Kasumi-1 (cell line): ENCODE measurements around the gene KRTAP23-1.

ENCODE experiments used
- DNase-seq, 2 experiments: peaks; one replicate each; lab custom pipeline; 2025; lab: John Stamatoyannopoulos, UW

KRTAP23-1 gene

GRCh38 chr21:30348506-30348905 lies at the start of gene KRTAP23-1:
KRTAP23-1 (minus strand) TSS chr21:30348606; CDS start chr21:30348606, 0 bp downstream.
- no peak for DNase-seq

GRCh38 chr21:30395731-30396130 lies 47.3 kb upstream of the KRTAP23-1 start, which contains the start of gene KRTAP13-1:
KRTAP13-1 (plus strand) TSS chr21:30396031; CDS start chr21:30396087, 56 bp downstream.
- DNase-seq = no peak

DNA sequence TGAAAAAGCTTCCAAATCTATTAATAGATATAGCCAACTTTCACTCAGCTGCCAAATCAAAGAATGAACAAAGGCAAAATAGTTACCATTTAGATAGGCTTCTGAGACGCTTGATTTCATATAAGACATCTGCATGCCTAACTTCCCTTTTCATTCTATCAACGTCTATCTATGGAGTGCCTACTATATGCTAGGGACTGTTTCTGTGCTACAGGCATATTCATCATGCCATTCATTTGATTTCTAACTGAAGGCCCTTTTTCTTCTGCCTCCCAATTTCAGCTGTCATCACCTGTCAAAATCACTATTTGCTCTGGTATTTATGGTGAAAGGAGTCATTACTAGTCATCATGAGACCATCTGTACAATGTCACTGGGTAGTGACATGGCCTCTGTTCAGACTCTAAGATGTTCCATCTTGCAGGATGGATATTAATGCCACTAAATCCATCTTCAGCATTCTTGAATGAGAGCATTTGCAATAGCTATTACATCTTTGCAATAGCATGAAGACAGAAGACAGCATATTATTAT lies 43.2 kb upstream of the KRTAP23-1 start:
- DNase-seq = no peak

DNA sequence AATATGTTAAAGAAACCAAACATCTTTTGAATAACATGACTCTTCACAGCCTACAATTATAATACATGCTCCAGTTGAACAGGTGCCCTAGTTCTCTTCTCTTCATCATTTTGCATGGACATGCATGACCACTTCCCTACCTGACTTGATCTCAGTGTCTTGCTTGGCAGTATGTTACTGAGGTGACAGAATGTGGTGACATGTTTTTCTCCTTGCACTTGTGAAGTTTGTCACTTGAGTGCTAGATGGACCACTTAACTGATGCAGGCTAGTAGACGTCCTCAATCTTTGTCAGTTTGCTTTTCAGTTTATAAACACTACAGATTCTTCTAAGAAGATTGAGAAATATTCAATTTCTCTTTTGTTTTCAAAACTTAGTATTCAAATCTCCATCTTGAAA lies 33.8 kb upstream of the KRTAP23-1 start:
- DNase-seq = no peak

DNA sequence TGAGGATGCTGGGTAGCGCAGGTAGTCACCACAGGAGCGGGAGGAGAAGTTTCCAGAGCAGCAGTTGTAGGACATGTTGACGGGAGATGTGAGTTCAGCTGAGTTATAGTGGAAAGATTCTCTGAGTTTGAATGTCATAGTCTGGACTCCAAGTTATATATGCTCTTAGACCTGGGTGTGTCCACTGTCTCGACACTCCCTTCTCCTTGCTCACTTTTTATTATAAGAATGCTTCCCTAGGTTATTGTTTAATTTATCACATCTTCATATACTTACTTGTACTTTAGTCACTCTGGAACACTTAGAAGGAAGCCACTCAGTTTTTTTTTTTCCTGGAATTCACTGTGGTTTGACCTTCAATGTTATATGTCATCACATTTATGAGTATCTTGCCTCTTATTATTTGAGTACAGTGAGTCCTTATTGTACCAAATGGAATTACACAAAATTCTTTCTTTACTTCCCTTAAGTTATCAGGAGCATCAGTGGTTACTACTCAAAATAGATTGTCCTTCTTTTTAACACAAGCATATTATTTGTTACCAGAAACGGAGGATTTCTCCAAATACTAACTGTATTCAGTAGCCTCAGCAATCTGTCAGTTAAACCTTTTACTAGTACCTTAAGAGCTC lies 23.8 kb upstream of the KRTAP23-1 start, which contains the start of gene KRTAP13-2:
TSS of gene KRTAP13-2 (minus strand) at position 133 of the 632 bp plus-strand sequence. CDS start at position 75, 58 bp downstream.
- DNase-seq = no peak

DNA sequence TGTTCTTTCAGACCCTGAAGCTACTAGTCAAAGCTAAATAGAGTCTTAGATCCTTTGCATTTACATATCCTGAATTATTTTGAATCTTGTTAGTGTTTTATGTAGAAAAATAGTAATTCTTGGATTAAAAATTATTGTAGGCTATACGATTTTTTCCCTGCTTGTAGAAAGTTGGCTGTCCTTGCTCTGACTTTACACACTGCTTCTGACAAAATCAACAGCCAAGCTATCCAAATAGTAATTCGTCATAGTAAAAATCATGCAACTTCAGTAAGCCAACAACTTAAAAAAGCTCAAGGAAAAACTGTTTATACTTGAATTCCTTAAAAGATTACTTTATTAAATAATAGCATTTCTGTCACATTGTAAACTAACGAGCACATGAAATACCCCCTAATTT lies 7.5 kb upstream of the KRTAP23-1 start:
- no peak for DNase-seq

DNA sequence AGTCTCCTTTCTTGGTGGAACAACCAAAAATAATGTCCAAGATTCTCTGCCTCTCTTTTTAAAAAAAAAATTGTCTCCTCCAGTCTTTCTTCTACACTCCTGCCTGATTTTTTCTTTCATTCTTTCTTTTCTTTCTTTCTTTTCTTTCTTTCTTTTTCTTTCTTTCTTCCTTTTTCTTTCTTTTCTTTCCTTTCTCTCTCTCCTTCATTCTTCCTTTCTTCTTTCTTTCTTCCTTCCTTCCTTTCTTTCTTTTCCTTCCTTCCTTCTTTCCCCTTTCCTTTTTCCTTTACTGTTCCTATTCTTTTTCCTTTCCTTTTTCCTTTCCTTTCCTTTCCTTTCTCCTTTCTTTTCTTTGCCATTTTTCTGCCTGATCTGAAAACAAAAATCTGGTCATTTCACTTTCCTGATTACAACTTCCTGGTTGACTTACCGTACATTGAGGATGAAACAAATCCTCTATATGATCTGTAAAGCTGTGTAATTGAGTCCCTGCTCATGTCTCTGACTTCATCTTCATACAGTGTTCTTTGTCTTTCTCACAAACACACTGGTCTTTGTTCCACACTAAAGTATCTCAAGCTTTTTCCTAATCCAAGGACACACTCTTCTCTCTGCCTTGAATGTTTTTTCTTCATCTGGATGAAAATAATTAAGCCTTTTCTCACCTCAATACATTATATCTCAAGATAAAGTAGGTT lies 6.1 kb upstream of the KRTAP23-1 start:
- DNase-seq = no peak

- no peak for DNase-seq
Observed at GRCh38 chr21:30351534-30351933, 3.1 kb upstream of the KRTAP23-1 start.

- no peak for DNase-seq
Observed at GRCh38 chr21:30349572-30349971, 1.2 kb upstream of the KRTAP23-1 start.

DNA sequence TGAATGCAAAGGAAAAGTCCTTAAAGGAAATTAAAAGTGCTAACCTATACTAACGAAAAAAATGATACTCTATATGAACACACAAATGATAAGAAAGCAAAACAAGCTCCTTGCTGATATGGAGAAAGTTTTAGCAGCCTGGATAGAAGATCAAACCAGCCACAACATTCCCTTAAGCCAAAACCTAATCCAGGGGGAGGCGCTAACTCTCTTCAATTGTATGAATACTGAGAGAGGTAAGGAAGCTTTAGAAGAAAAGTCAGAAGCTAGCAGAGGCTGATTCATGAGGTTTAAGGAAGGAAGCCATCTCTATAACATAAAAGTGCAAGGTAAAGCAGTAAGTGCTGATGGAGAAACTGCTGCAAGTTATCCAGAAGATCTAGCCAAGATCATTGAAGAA lies 3.4 kb downstream of the KRTAP23-1 start:
- no peak for DNase-seq

- DNase-seq = peak in 1 of 2 experiments; percentile 33
Observed at GRCh38 chr21:30340714-30341573, 7.5 kb downstream of the KRTAP23-1 start.

GRCh38 chr21:30338717-30339116 lies 9.7 kb downstream of the KRTAP23-1 start:
- DNase-seq = no peak

DNA sequence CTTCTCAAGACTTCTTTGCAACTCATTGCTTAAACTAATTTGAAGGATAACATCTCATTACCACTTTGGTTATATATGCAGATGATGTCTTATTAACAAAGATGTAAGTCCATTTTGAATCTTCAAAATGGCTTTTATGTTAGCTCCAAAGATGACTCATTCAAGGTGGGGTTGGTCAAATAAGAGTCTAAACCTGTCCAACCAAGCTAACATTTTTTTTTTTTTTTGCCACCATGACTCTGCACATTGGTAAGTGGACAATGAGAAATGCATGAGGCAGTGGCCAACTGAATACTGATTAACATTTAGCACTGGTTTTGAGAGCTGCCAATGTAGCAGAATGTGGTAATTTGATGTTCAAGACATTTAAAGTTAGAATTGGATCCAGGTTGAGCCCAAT lies 10.6 kb downstream of the KRTAP23-1 start:
- DNase-seq = no peak

DNA sequence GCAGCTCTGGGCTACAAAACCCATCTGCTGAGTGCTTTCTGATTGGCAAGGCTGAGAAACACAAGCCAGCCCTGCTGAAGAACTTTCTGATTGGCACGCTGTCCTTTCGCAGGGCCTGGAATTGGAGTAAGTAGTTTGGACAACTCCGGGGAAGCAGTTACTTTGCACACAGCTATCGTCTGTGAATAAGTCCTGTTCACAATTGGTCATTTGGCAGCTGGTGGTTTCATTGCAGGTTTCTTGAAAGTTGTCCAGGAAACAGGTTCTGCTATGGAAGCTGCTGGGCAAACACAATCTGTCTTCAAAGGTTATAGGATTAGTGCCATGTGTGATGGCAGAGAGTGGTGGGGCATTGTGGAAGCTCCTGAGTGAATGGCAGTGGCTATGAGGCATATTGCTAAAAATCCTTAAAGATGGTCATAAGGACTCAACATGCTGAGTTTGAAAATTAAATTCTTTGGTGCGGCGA lies 11.1 kb downstream of the KRTAP23-1 start, which contains the start of gene KRTAP27-1:
TSS of gene KRTAP27-1 (minus strand) at position 419 of the 469 bp plus-strand sequence. CDS start at position 393, 26 bp downstream.
- DNase-seq = no peak

DNA sequence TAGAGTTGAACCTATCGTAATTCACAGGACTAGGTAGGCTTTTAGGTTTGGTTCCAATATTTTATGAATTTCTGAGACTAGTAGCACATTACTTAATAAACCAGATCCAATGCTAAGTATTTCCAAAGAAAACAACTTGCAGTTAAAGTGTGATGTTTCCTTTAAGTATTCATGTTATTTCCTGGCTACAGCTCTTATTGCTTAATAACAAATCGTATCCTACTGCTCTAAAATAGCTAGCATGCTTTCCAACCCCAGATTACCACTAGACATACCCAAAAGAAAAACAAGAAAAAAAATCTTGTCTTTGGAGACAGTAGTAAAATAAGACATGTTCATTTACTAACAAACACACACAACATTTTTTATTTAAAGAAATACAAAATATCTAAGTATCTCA lies 11.8 kb downstream of the KRTAP23-1 start:
- no peak for DNase-seq

DNA sequence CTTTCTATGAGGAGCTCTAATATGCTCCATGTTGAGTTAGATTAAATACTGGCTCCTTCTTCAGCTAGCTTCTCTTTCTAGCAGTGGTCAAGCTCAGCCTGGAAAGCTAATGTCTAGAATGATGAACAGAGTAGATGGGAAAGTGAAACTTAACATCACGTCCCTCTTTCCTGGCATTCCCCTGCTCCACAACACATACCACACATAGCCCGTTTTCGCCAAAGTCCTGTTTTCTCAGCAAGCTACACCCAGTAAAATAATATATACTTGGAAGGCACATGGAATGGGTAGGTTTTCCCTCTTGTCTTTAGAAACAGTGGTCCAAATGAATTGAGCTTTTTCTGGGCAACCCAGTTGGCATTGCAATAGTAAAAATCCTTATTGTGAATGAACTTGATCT lies 14.7 kb downstream of the KRTAP23-1 start:
- DNase-seq = no peak

DNA sequence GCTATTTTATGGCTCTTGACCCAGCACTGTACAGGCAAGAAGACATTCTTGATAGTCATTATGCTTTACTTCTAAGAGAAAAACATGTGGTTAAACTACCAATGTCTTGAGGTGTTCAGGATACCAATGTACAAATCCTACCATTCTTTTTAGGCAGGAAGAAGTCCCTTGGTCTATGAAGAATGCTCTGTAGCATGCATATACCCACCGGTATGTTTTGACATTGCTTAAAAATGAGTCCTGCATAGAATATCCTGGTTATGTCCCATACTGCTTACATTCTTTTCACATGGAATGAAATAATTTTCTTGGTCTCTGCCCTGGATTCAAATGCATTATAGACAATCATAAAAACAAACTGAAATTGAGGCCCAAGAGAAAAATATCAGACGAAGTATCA lies 15.7 kb downstream of the KRTAP23-1 start:
- DNase-seq = no peak

DNA sequence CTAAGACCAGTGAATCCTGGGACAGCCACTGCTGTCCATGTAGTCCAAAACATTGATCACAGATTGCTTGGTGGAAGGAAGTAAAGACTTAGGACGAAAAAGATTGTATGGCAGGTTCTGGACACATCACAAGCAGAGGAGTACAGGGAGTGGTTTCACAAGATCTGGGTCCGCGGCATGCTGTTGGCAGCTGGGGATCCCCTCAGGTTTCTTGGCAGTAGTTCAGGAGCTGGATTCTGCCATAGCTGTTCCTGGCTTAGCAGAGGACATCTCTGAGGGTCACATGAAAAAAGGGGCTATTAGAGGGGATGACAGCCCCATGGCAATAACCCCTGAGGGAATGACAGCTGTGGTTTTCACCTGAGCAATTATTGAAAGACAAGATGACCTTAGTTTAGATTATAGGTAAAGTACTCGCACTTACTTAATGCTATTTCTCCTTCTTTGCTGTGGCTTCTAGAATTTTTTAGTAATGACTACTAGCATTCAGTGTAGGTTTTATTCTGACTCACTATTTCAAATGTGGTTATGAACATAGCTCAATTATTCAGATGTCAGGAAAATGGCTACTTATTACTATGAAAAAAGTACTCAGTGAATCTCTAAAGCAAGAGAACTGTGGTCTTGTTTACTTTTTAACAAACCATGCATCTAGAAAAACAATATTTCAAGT lies 19.1 kb downstream of the KRTAP23-1 start:
- no peak for DNase-seq

DNA sequence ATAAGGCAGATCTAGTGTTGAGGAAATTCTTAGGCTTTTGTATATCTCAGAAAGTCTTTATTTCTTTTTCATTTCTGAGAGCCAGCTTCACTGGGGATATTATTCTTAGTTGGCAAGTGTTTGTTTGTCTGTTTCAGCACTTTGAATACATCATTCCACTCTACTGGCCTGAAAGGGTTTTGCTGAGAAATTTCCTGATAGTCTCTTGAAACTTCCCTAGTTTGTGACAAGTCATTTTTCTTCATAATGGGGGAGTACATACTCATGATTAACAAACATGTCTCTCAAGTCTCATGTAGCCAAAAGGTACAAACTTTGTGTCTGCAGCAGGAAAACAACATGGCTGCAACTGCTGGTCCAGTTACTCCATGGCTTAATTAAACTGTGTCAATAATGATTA lies 22.0 kb downstream of the KRTAP23-1 start:
- DNase-seq = no peak

GRCh38 chr21:30320215-30320614 lies 28.2 kb downstream of the KRTAP23-1 start, which contains the start of gene KRTAP26-1:
KRTAP26-1 (minus strand) TSS chr21:30320315; CDS start chr21:30320035, 280 bp downstream.
- no peak for DNase-seq

GRCh38 chr21:30315701-30316100 lies 32.7 kb downstream of the KRTAP23-1 start:
- DNase-seq = no peak
